K562 (cell line): ENCODE data around the gene RNF168.

Source experiments
- CBX2 ChIP-seq: fragments of 200-600 bp; sonication (generic); IDR thresholded peaks from one replicate; pipeline ENCODE4 v1.6.1; 2012; ENCODE audit warnings: mild to moderate bottlenecking, low read length, inconsistent platforms; ENCODE audit not compliant: insufficient read depth, poor library complexity, severe bottlenecking
- CHD4 ChIP-seq: fragments of 200-600 bp; sonication (generic); IDR thresholded peaks from 3 replicates; pipeline ENCODE4 v1.6.1; 2012; ENCODE audit warnings: low read depth, mild to moderate bottlenecking, mixed read lengths, low read length, inconsistent platforms; ENCODE audit not compliant: insufficient read depth, insufficient replicate concordance, poor library complexity, severe bottlenecking
- MAX ChIP-seq: sonication (generic); formaldehyde crosslinking; IDR thresholded peaks from 2 replicates; pipeline ENCODE4 v1.9.0; 2022; ENCODE audit warnings: mild to moderate bottlenecking, missing genetic modification reagents
- MECOM ChIP-seq: fragments of 250-450 bp; sonication (Bioruptor Pico); IDR thresholded peaks from 2 replicates; pipeline ENCODE4 v1.8.0; 2022; ENCODE audit warnings: inconsistent platforms
- MYC ChIP-seq, 2 experiments: fragments of 250-450 bp in 1 of 2; sonication (Bioruptor Pico) in 1 of 2; IDR thresholded peaks; 2 replicates each; pipeline versions ENCODE4 v1.5.1 to v1.6.1; 2012 to 2021; ENCODE audit warnings: low read depth in 2 of 2, borderline replicate concordance in 1 of 2, improper control_type of control experiment in 1 of 2, low read length in 1 of 2, mild to moderate bottlenecking in 1 of 2, moderate library complexity in 1 of 2
- PHB2 ChIP-seq: fragments of 450-650 bp; IDR thresholded peaks from 2 replicates; pipeline ENCODE4 v1.6.1; 2017; ENCODE audit warnings: low read depth
- POLR2A ChIP-seq: fragments of 450-650 bp; conservative IDR thresholded peaks from 2 replicates; pipeline ENCODE4 v1.6.1; 2016
- RAD21 ChIP-seq, 2 experiments: fragments of 250-450 bp in 1 of 2; fragments of 450-650 bp in 1 of 2; sonication (Bioruptor Pico) in 1 of 2; formaldehyde crosslinking in 1 of 2; IDR thresholded peaks in 1 of 2; conservative IDR thresholded peaks in 1 of 2; 2 replicates each; pipeline versions ENCODE4 v1.4.0 to v1.8.0; 2020 to 2022; ENCODE audit warnings: mild to moderate bottlenecking in 2 of 2, moderate library complexity in 1 of 2
- SMARCA5 ChIP-seq: fragments of 450-650 bp; IDR thresholded peaks from 2 replicates; pipeline ENCODE4 v1.6.1; 2016
- YY1 ChIP-seq, 3 experiments: IDR thresholded peaks; 2 replicates each; pipeline ENCODE4 v1.6.1; 2011; ENCODE audit warnings: low read length in 2 of 3, mild to moderate bottlenecking in 2 of 3, moderate library complexity in 2 of 3, borderline replicate concordance in 1 of 3, control low read depth in 1 of 3, low read depth in 1 of 3; ENCODE audit not compliant: insufficient read depth in 3 of 3, insufficient replicate concordance in 2 of 3, control insufficient read depth in 1 of 3, insufficient read length in 1 of 3; ENCODE audit errors: extremely low read depth in 1 of 3
- ZBTB26 ChIP-seq: fragments of 450-650 bp; formaldehyde crosslinking; IDR thresholded peaks from 2 replicates; pipeline ENCODE4 v1.4.0; 2022; ENCODE audit warnings: missing genetic modification characterization
- ZNF24 ChIP-seq: fragments of 450-650 bp; IDR thresholded peaks from 2 replicates; pipeline ENCODE4 v1.6.1; 2016
- ZNF561 ChIP-seq: fragments of 450-650 bp; formaldehyde crosslinking; conservative IDR thresholded peaks from 2 replicates; pipeline ENCODE4 v1.4.0; 2020; ENCODE audit warnings: mild to moderate bottlenecking, moderate library complexity
- TF ChIP-seq, protein P1 (sequence below): sonication (generic); formaldehyde crosslinking; IDR thresholded peaks from 2 replicates; pipeline ENCODE4 v1.8.1; 2022; ENCODE audit warnings: missing genetic modification reagents

- no peak for TF ChIP-seq PHB2
- TF ChIP-seq ZNF561 (CRISPR knock-in tag): no peak
- TF ChIP-seq SMARCA5: no peak
- no peak for TF ChIP-seq MYC (IDR thresholded peaks at IDR 0.05; ENCODE audit: low read depth, low read length)
- TF ChIP-seq MYC (CRISPR knock-in tag; IDR thresholded peaks at IDR 0.05; ENCODE audit: borderline replicate concordance, low read depth): no peak
- no peak for TF ChIP-seq ZBTB26 (CRISPR knock-in tag)
- no peak for TF ChIP-seq YY1 (IDR thresholded peaks at IDR 0.05; ENCODE audit: borderline replicate concordance in 1 of 3, control insufficient read depth in 1 of 3, extremely low read depth in 1 of 3, insufficient read depth in 3 of 3, insufficient read length in 1 of 3, insufficient replicate concordance in 2 of 3, low read depth in 1 of 3, low read length in 2 of 3)
- TF ChIP-seq, protein P1, sequence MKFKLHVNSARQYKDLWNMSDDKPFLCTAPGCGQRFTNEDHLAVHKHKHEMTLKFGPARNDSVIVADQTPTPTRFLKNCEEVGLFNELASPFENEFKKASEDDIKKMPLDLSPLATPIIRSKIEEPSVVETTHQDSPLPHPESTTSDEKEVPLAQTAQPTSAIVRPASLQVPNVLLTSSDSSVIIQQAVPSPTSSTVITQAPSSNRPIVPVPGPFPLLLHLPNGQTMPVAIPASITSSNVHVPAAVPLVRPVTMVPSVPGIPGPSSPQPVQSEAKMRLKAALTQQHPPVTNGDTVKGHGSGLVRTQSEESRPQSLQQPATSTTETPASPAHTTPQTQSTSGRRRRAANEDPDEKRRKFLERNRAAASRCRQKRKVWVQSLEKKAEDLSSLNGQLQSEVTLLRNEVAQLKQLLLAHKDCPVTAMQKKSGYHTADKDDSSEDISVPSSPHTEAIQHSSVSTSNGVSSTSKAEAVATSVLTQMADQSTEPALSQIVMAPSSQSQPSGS (CRISPR knock-in tag): no peak
- no peak for TF ChIP-seq MAX (CRISPR knock-in tag)
- no peak for TF ChIP-seq ZNF24
- TF ChIP-seq CHD4: no peak
- TF ChIP-seq CBX2: no peak
- no peak for TF ChIP-seq RAD21 (CRISPR knock-in tag; conservative IDR thresholded peaks at IDR 0.05 in 1 of 2, IDR thresholded peaks at IDR 0.05 in 1 of 2)
- TF ChIP-seq MECOM (CRISPR knock-in tag): no peak
- TF ChIP-seq POLR2A: no peak
Observed at GRCh38 chr3:196533260-196533681, 29.7 kb upstream of the RNF168 start.
